HL-60 (cell line): ENCODE results near the gene SEC31B.

Experiments used
- CTCF ChIP-seq: IDR thresholded peaks from one replicate; pipeline ENCODE4 v1.5.1; 2011; ENCODE audit warnings: low read length, control low read depth, inconsistent platforms; ENCODE audit not compliant: insufficient read depth
- POLR2AphosphoS5 ChIP-seq: IDR thresholded peaks from 2 replicates; pipeline ENCODE4 v1.6.1; 2012; ENCODE audit warnings: low read depth

DNA sequence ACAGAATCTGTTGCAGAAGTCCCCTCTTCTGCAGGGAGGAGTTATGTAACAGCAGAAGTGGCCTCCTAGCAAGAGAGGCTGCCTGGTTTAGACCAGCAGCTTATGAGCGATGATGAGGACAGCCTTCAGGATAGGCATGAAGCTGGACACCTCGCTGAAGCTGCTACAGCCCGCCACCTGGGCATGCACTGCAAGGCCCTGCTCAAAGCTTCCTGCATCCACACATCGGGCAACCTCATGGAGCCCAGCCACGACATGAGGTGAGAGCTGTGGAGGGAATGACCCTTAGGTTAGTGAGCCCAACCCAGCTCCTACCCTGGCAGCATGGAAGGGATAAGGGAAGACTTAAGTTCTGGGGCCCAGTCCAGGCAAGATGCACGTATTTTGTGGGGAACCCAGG is 32.1 kb downstream of the SEC31B start:
- TF ChIP-seq CTCF (no peak), POLR2AphosphoS5 (no peak)
